K562 (cell line): ENCODE measurements around the gene IBA57. TPM values are rescaled to one million over a fixed set of nuclear protein-coding genes. Genes with fewer than 3 reads are reported as not detected.

ENCODE experiments used
- ATAC-seq: fragments of 200-7000 bp; cut with Tn5 transposase; 3 replicates; pipeline ENCODE4 v1.9.1; 2020; ENCODE audit warnings: moderate library complexity
- BruUV-seq: library from RNA; stranded (reverse); fragments of 400-500 nt; replicated peaks from 2 replicates; lab custom pipeline; 2021; lab: Mats Ljungman, UMichigan
- CTCF ChIA-PET: fragments of 300-600 bp; formaldehyde crosslinking; extraction: SDS; loops from one replicate; lab custom pipeline; 2021; ENCODE audit warnings: low intra/inter-chr PET ratio; lab: Yijun Ruan, JAX
- POLR2A ChIA-PET: fragments of 300-600, 350-650 bp; sonication (Branson Sonifier 250); formaldehyde crosslinking; extraction: SDS; loops from one replicate; lab custom pipeline; 2021; ENCODE audit warnings: antibody characterized with exemption, inconsistent platforms; lab: Yijun Ruan, JAX
- DNase-seq, 4 experiments: peaks; one replicate each; pipeline versions ENCODE4 v3.0.0 to v3.0.0-alpha.2; 2011 to 2018; ENCODE audit warnings: low spot score in 3 of 4, mixed read lengths in 3 of 4; ENCODE audit errors: extremely low read depth in 1 of 4
- FAIRE-seq: peaks from 2 replicates; lab custom pipeline; 2011; peaks lifted over from hg19 to GRCh38; lab: Jason Lieb, UNC
- H2AFZ ChIP-seq: 2 replicates; pipeline ENCODE4 v1.6.0; 2011; ENCODE audit warnings: low read depth, low read length, control low read depth, inconsistent platforms
- H3K27ac ChIP-seq: fragments of 200-600 bp; 3 replicates; pipeline ENCODE4 v1.8.0; 2011; ENCODE audit warnings: low read depth, mild to moderate bottlenecking, control low read depth, inconsistent platforms, low read length, moderate library complexity, mixed read lengths; ENCODE audit errors: extremely low read depth
- H3K27me3 ChIP-seq, 2 experiments: fragments of 300-600 bp in 1 of 2; 2 replicates in 1 of 2; 3 replicates in 1 of 2; pipeline versions ENCODE4 v1.6.0 to v1.8.0; 2011; ENCODE audit warnings: inconsistent platforms in 2 of 2, low read length in 2 of 2, mild to moderate bottlenecking in 1 of 2, mixed read lengths in 1 of 2, moderate library complexity in 1 of 2; ENCODE audit not compliant: control insufficient read depth in 2 of 2, insufficient read depth in 2 of 2
- H3K36me3 ChIP-seq: fragments of 300-600 bp; 3 replicates; pipeline ENCODE4 v1.8.0; 2011; ENCODE audit warnings: mild to moderate bottlenecking, low read length, inconsistent platforms; ENCODE audit not compliant: control insufficient read depth, insufficient read depth
- H3K4me1 ChIP-seq, 2 experiments: fragments of 200-600 bp in 1 of 2; replicated peaks in 1 of 2; 2 replicates in 1 of 2; 3 replicates in 1 of 2; pipeline versions ENCODE4 v1.5.1 to v1.8.0; 2011; ENCODE audit warnings: inconsistent platforms in 2 of 2, low read length in 2 of 2, mild to moderate bottlenecking in 1 of 2, mixed read lengths in 1 of 2, moderate library complexity in 1 of 2; ENCODE audit not compliant: control insufficient read depth in 2 of 2, insufficient read depth in 2 of 2
- H3K4me2 ChIP-seq: 2 replicates; pipeline ENCODE4 v1.6.1; 2011; ENCODE audit warnings: low read length, control low read depth, inconsistent platforms, mixed read lengths; ENCODE audit not compliant: insufficient read depth
- H3K4me3 ChIP-seq: fragments of 200-600 bp; sonication (generic), shearing (Covaris generic); 2 replicates; pipeline ENCODE4 v1.5.1; 2016; ENCODE audit warnings: control low read depth, inconsistent platforms
- H3K79me2 ChIP-seq: fragments of 200-600 bp; 3 replicates; pipeline ENCODE4 v1.8.0; 2011; ENCODE audit warnings: low read length, inconsistent platforms; ENCODE audit not compliant: control insufficient read depth, insufficient read depth
- H3K9ac ChIP-seq, 2 experiments: 2 replicates each; pipeline versions ENCODE4 v1.6.0 to v1.6.1; 2011; ENCODE audit warnings: low read depth in 2 of 2, low read length in 2 of 2, control low read depth in 1 of 2, inconsistent platforms in 1 of 2, mild to moderate bottlenecking in 1 of 2, mixed read lengths in 1 of 2; ENCODE audit not compliant: insufficient read depth in 1 of 2
- H3K9me1 ChIP-seq: one replicate; pipeline ENCODE4 v1.6.0; 2011; ENCODE audit warnings: inconsistent platforms, mild to moderate bottlenecking, low read length, moderate library complexity; ENCODE audit not compliant: control insufficient read depth, insufficient read depth
- H3K9me3 ChIP-seq: replicated peaks from 2 replicates; pipeline ENCODE4 v1.5.1; 2011; ENCODE audit warnings: low read depth, low read length, inconsistent platforms; ENCODE audit not compliant: control insufficient read depth, insufficient read depth
- H4K20me1 ChIP-seq: replicated peaks from 2 replicates; pipeline ENCODE4 v1.6.1; 2011; ENCODE audit warnings: low read length, inconsistent platforms, mixed read lengths; ENCODE audit not compliant: control insufficient read depth, insufficient read depth
- HSF4 ChIP-seq: fragments of 250-450 bp; sonication (Bioruptor Pico); IDR thresholded peaks from 2 replicates; pipeline ENCODE4 v2.1.2; 2022; ENCODE audit warnings: mild to moderate bottlenecking, moderate library complexity, borderline replicate concordance
- RAD21 ChIP-seq, 2 experiments: fragments of 250-450 bp in 1 of 2; fragments of 450-650 bp in 1 of 2; sonication (Bioruptor Pico) in 1 of 2; formaldehyde crosslinking in 1 of 2; IDR thresholded peaks in 1 of 2; conservative IDR thresholded peaks in 1 of 2; 2 replicates each; pipeline versions ENCODE4 v1.4.0 to v1.8.0; 2020 to 2022; ENCODE audit warnings: mild to moderate bottlenecking in 2 of 2, moderate library complexity in 1 of 2
- WGBS: fragments of 100-300 bp; shearing (Covaris generic); methylation state at CpG from one replicate; pipeline ENCODE4 v1.1.6; 2016; ENCODE audit warnings: low coverage, mixed read lengths; ENCODE audit not compliant: insufficient coverage; ENCODE audit errors: missing lambda C conversion rate; 5-methylcytosine and 5-hydroxymethylcytosine counted together
- in situ Hi-C: fragments of 300-500 bp; cut with MboI; formaldehyde crosslinking; loops from 4 replicates; pipeline ENCODE4 v1.15.0; 2018; ENCODE audit warnings: inconsistent platforms, mixed read lengths
- intact Hi-C: fragments of 100-400 bp; cut with micrococcal nuclease; formaldehyde crosslinking; loops from 2 replicates; pipeline ENCODE4 v1.14.2; 2022
- polyA plus RNA-seq, 8 experiments: library from polyadenylated mRNA; depleted of rRNA in 4 of 8; stranded (reverse) in 5 of 8; unstranded in 3 of 8; fragments of >200 nt; fragmentation: Nextera tagmentation in 2 of 8; fragmentation: Illumina TruSeq in 1 of 8; extraction: Ambion mirVana in 2 of 8; extraction: Trizol in 1 of 8; gene quantifications; 2 replicates each; pipeline versions ENCODE4 v1.2.1 to v1.2.3, GENCODE V29; 2011 to 2014; ENCODE audit warnings: inconsistent platforms in 1 of 8, missing spikeins in 1 of 8
- total RNA-seq, 7 experiments: library from RNA; depleted of rRNA in 6 of 7; stranded (reverse); fragments of >200 nt in 6 of 7; fragmentation: Illumina TruSeq in 2 of 7; extraction: Trizol in 2 of 7; gene quantifications; 2 replicates each; pipeline versions ENCODE4 v1.2.1 to v1.2.3, GENCODE V29; 2011 to 2021; ENCODE audit warnings: low replicate concordance in 1 of 7
- TF ChIP-seq, protein P1 (sequence below): IDR thresholded peaks from 2 replicates; pipeline ENCODE4 v1.6.1; 2014; ENCODE audit warnings: antibody characterized with exemption
- TF ChIP-seq, protein P2 (sequence below): fragments of 450-650 bp; IDR thresholded peaks from one replicate; pipeline ENCODE4 v1.6.1; 2018; ENCODE audit warnings: mild to moderate bottlenecking, moderate library complexity; ENCODE audit not compliant: partially characterized antibody
- TF ChIP-seq, protein P3 (sequence below): fragments of 450-650 bp; IDR thresholded peaks from 2 replicates; pipeline ENCODE4 v1.6.1; 2016; ENCODE audit warnings: mild to moderate bottlenecking, moderate library complexity

Gene IBA57
- total and polyA plus RNA-seq, 9 of the 15 experiments (the other 6 are each of a cell fraction or from before 2014, with no cell fraction given), result 0.77 to 15.5 (median 2.7) TPM

DNA sequence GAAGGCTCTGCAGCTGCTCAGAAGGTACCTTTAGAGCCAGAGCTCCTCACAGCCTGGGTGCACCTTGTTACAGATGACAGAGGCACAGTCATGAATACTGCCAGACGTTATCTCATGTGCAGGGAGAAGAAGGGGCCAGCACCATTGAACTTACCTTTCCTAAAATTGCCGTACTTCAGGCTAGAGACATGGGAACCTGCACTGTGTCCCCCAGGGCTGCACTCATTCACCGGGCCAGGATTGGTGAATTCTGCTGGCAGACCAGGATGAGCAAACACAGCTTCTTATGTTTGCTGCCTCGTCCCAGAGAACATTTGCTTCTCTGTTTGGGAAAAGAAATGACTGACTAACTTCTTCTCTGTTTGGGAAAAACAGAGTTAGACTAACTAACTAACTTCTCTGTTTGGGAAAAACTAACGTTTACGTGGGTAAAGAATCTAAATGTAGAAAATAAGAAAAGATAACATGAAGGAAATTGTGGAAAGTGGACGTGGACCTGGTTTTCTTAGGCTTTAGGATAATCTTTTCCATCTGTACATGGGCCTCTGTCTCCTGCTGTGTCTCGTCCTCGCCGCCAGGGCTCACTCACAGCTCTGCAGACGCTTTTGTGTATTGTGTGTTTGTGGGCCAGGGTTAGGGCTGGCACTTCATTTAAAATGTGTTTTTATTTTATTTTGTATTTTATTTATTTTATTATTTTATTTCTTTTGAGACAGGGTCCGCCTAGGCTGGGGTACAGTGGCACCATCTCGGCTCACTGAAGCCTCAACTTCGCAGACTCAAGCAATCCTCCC lies 52.1 kb downstream of the IBA57 start:
- H3K9ac ChIP-seq, result no peak overlapping the region
- BruUV-seq, result no TSS peak
- no peaks in the 10 kb centered on the region for H3K36me3 ChIP-seq
- H2AFZ ChIP-seq, result 0 out of 2 replicates have a peak overlapping the region, but pooled peaks have one; percentile 7
- peaks cover 4 to 56% of the 10 kb centered on the region in 2 experiments; a peak in 3 of 5 replicates for H3K4me1 ChIP-seq
- H3K9me3 ChIP-seq, result no peaks in the 10 kb centered on the region
- 0 out of 2 replicates have a peak, but pooled peaks cover 2% of the 10 kb centered on the region for H4K20me1 ChIP-seq
- H3K27ac ChIP-seq, result no peak overlapping the region
- peaks cover 4 to 8% of the 10 kb centered on the region in 2 experiments; a peak in 3 of 5 replicates for H3K27me3 ChIP-seq
- ATAC-seq, result 0 out of 3 replicates have a peak, but pooled peaks have one; percentile 32
- intact Hi-C loops, result no loop called here
- 41% methylated on average over 14 of the region's 14 CpGs for WGBS
- peak; percentile 39 to 59 (median 50) for DNase-seq
- POLR2A ChIA-PET, result interaction anchor here (0.6 to 2.8 kb wide), 5 partner anchors 10 to 151 kb away, joined by 3 to 13 read pairs (median 3); no protein-coding TSS in a partner anchor
- no peak overlapping the region for H3K4me3 ChIP-seq
- H3K79me2 ChIP-seq, result no peaks in the 10 kb centered on the region
- H3K9me1 ChIP-seq, result no peaks in the 10 kb centered on the region
- CTCF ChIA-PET, result no interaction called here
- in situ Hi-C loops, result no loop called here
- H3K4me2 ChIP-seq, result no peak overlapping the region
- FAIRE-seq, result no peak
- TF ChIP-seq HSF4 (CRISPR knock-in tag), result no peak
- TF ChIP-seq, protein P1, sequence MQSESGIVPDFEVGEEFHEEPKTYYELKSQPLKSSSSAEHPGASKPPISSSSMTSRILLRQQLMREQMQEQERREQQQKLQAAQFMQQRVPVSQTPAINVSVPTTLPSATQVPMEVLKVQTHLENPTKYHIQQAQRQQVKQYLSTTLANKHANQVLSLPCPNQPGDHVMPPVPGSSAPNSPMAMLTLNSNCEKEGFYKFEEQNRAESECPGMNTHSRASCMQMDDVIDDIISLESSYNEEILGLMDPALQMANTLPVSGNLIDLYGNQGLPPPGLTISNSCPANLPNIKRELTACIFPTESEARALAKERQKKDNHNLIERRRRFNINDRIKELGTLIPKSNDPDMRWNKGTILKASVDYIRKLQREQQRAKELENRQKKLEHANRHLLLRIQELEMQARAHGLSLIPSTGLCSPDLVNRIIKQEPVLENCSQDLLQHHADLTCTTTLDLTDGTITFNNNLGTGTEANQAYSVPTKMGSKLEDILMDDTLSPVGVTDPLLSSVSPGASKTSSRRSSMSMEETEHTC, result no peak
- TF ChIP-seq, protein P2, sequence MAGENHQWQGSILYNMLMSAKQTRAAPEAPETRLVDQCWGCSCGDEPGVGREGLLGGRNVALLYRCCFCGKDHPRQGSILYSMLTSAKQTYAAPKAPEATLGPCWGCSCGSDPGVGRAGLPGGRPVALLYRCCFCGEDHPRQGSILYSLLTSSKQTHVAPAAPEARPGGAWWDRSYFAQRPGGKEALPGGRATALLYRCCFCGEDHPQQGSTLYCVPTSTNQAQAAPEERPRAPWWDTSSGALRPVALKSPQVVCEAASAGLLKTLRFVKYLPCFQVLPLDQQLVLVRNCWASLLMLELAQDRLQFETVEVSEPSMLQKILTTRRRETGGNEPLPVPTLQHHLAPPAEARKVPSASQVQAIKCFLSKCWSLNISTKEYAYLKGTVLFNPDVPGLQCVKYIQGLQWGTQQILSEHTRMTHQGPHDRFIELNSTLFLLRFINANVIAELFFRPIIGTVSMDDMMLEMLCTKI, result no peak
- TF ChIP-seq RAD21 (CRISPR knock-in tag; conservative IDR thresholded peaks at IDR 0.05 in 1 of 2, IDR thresholded peaks at IDR 0.05 in 1 of 2), result peak in 1 of 2 experiments; percentile 22; a peak in 1 of 4 replicates
- TF ChIP-seq, protein P3, sequence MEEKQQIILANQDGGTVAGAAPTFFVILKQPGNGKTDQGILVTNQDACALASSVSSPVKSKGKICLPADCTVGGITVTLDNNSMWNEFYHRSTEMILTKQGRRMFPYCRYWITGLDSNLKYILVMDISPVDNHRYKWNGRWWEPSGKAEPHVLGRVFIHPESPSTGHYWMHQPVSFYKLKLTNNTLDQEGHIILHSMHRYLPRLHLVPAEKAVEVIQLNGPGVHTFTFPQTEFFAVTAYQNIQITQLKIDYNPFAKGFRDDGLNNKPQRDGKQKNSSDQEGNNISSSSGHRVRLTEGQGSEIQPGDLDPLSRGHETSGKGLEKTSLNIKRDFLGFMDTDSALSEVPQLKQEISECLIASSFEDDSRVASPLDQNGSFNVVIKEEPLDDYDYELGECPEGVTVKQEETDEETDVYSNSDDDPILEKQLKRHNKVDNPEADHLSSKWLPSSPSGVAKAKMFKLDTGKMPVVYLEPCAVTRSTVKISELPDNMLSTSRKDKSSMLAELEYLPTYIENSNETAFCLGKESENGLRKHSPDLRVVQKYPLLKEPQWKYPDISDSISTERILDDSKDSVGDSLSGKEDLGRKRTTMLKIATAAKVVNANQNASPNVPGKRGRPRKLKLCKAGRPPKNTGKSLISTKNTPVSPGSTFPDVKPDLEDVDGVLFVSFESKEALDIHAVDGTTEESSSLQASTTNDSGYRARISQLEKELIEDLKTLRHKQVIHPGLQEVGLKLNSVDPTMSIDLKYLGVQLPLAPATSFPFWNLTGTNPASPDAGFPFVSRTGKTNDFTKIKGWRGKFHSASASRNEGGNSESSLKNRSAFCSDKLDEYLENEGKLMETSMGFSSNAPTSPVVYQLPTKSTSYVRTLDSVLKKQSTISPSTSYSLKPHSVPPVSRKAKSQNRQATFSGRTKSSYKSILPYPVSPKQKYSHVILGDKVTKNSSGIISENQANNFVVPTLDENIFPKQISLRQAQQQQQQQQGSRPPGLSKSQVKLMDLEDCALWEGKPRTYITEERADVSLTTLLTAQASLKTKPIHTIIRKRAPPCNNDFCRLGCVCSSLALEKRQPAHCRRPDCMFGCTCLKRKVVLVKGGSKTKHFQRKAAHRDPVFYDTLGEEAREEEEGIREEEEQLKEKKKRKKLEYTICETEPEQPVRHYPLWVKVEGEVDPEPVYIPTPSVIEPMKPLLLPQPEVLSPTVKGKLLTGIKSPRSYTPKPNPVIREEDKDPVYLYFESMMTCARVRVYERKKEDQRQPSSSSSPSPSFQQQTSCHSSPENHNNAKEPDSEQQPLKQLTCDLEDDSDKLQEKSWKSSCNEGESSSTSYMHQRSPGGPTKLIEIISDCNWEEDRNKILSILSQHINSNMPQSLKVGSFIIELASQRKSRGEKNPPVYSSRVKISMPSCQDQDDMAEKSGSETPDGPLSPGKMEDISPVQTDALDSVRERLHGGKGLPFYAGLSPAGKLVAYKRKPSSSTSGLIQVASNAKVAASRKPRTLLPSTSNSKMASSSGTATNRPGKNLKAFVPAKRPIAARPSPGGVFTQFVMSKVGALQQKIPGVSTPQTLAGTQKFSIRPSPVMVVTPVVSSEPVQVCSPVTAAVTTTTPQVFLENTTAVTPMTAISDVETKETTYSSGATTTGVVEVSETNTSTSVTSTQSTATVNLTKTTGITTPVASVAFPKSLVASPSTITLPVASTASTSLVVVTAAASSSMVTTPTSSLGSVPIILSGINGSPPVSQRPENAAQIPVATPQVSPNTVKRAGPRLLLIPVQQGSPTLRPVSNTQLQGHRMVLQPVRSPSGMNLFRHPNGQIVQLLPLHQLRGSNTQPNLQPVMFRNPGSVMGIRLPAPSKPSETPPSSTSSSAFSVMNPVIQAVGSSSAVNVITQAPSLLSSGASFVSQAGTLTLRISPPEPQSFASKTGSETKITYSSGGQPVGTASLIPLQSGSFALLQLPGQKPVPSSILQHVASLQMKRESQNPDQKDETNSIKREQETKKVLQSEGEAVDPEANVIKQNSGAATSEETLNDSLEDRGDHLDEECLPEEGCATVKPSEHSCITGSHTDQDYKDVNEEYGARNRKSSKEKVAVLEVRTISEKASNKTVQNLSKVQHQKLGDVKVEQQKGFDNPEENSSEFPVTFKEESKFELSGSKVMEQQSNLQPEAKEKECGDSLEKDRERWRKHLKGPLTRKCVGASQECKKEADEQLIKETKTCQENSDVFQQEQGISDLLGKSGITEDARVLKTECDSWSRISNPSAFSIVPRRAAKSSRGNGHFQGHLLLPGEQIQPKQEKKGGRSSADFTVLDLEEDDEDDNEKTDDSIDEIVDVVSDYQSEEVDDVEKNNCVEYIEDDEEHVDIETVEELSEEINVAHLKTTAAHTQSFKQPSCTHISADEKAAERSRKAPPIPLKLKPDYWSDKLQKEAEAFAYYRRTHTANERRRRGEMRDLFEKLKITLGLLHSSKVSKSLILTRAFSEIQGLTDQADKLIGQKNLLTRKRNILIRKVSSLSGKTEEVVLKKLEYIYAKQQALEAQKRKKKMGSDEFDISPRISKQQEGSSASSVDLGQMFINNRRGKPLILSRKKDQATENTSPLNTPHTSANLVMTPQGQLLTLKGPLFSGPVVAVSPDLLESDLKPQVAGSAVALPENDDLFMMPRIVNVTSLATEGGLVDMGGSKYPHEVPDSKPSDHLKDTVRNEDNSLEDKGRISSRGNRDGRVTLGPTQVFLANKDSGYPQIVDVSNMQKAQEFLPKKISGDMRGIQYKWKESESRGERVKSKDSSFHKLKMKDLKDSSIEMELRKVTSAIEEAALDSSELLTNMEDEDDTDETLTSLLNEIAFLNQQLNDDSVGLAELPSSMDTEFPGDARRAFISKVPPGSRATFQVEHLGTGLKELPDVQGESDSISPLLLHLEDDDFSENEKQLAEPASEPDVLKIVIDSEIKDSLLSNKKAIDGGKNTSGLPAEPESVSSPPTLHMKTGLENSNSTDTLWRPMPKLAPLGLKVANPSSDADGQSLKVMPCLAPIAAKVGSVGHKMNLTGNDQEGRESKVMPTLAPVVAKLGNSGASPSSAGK, result no peak
